Cardiac fibroblast (primary cell): ENCODE data around the gene CEND1.

ENCODE experiments used
- DNase-seq, 2 donors: peaks; one replicate each; pipeline versions ENCODE4 v3.0.0 to v3.0.0-alpha.2; 2010; ENCODE audit warnings: low read depth in 2 of 2
- H3K4me3 ChIP-seq, 2 donors: replicated peaks in 1 of 2; 1 replicate in 1 of 2; 2 replicates in 1 of 2; pipeline ENCODE4 v1.5.1; 2011; ENCODE audit warnings: low read depth in 2 of 2, low read length in 2 of 2, mild to moderate bottlenecking in 2 of 2, moderate library complexity in 1 of 2
- CTCF ChIP-seq: IDR thresholded peaks from one replicate; pipeline ENCODE4 v1.5.1; 2011; ENCODE audit warnings: low read depth, mild to moderate bottlenecking, low read length, inconsistent platforms

Gene CEND1

GRCh38 chr11:823441-824291, 33.8 kb upstream of the CEND1 start:
- no peak overlapping the region for H3K4me3 ChIP-seq
- TF ChIP-seq CTCF = no peak
- DNase-seq = no peak

- DNase-seq = no peak
- no peak for TF ChIP-seq CTCF
- peak overlapping the region in 1 of 2 donors; percentile 76 for H3K4me3 ChIP-seq
These were observed 31.9 kb upstream of the CEND1 start for GRCh38 chr11:821512-822371.

- H3K4me3 ChIP-seq = peak overlapping the region; percentile 72 to 76
- peak; percentile 66 to 70 for DNase-seq
- TF ChIP-seq CTCF = no peak
These were observed 31.0 kb upstream of the CEND1 start for GRCh38 chr11:820655-821511.

- DNase-seq = peak; percentile 65 to 82
- TF ChIP-seq CTCF = no peak
- H3K4me3 ChIP-seq = peak overlapping the region; percentile 72 to 76
These were observed 30.2 kb upstream of the CEND1 start for GRCh38 chr11:819943-820649.

- peak; percentile 81 to 92 for DNase-seq
- peak overlapping the region; percentile 72 to 76 for H3K4me3 ChIP-seq
- TF ChIP-seq CTCF = peak; percentile 8
These were observed 29.4 kb upstream of the CEND1 start for GRCh38 chr11:819129-819931.
